ENCODE measurements around the gene OTUD1.
"Not testable (repeated sequence)": the region's sequence is repeated elsewhere in the genome, so short reads cannot be mapped to it uniquely, and the experiment has no call there.

The OTUD1 gene, protein sequence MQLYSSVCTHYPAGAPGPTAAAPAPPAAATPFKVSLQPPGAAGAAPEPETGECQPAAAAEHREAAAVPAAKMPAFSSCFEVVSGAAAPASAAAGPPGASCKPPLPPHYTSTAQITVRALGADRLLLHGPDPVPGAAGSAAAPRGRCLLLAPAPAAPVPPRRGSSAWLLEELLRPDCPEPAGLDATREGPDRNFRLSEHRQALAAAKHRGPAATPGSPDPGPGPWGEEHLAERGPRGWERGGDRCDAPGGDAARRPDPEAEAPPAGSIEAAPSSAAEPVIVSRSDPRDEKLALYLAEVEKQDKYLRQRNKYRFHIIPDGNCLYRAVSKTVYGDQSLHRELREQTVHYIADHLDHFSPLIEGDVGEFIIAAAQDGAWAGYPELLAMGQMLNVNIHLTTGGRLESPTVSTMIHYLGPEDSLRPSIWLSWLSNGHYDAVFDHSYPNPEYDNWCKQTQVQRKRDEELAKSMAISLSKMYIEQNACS

DNA sequence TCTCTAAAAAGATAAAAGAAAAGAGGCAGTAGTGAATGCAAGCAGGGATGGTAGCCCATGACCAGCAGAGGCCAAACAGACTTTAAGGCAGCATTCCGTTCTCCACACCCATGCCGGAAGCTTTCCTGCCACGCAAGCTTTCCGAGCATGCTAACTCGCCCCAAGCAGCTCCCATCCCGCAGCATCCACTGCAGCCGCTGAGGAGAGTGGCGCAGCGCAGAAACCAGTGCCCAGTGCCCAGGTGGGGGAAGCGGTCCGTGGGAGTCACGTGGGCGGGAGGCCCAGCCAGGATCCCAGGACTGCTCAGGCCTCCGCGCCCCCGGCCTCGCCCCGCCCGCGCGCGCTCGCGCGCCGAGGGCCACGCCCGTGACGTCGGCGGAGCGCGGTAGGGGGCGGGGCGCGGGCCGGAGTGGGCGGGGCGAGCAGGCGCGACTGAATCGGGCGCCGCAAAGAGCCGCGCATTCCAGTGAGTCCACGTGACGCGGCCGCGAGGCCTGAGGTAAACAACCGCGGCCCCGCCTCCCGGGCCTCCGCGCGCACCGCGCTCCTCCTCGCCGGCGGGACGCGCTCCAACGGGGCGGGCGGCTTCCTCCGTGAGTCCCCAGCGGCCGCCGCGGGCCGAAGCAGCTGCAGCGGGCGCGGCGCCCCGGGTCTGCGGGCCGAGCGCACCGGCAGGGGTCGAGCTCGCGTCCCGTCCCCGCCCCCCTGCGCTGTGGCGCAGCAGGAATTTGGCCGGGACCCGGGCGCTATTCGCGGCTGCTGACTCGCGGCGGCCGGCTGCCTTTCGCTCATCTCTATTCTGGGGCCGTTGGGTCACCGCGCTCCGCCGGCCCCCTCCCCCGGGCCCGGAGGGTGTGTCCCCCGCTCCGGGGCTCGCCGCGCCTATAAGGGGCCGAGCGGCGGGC lies at the start of gene OTUD1:
OTUD1 (plus strand) TSS at position 529 of the 905 bp plus-strand sequence. CDS start 383 bp downstream, outside the sequence.
- peak; percentile 69 for DNase-seq (ENCODE audit: low read depth, low spot score)

GRCh38 chr10:23390408-23390807 lies 48.5 kb upstream of the OTUD1 start:
- DNase-seq (ENCODE audit: low read depth, low spot score), result not testable (repeated sequence)

DNA sequence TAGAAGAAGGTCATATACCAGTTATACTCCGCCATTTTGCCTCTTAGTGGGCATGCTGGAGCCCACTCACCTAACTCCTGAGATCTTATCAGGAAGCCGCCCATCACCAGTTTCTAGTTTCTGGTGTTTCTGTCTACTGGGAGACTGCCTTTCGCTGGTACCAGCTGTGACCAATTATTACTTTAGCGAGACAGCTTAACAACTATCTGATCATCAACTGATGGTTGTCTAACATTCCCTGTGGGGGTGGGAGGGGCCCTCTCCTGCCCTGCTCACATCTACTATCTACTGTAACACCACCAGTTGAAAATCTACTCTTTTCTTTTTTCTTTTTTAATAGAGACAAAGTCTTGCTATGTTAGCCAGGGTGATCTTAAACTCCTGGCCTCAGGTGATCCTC lies 48.1 kb upstream of the OTUD1 start:
- DNase-seq (ENCODE audit: low read depth, low spot score), result no peak

DNA sequence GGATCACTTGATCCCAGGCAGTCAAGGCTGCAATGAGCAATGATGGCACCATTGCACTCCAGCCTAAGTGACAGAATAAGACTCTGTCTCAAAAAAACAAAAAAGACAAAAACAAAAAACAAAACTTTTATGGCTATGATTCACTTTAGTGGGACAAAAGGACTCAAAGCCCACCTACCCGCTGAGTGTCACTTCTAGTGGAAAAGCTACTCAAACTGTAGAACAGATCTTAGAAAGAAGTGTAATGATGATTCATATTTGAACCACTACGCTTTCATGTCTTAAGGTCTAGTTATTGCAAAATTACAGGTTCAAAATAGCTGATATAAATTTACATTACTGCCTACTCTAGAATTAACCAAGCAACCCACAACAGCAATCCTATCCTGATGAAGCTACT lies 47.1 kb upstream of the OTUD1 start:
- no peak for DNase-seq (ENCODE audit: low read depth, low spot score)

DNA sequence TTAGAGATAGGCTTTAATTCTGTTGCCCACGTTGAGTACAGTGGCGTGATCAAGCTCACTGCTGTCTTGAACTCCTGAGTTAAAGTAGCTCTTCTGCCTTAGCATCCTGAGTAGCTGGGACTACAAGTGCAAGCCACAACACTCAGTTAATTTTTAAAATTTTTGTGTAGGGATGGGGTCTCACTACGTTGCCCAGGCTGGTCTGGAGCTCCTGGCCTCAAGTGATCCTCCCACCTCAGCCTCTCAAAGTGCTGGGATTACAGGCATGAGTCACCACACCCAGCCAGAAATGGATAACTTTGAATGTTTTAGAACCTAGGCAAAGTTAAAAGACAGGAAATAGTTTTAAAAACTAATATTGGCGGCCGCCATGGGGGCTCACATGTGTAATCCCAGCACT lies 43.9 kb upstream of the OTUD1 start:
- no peak for DNase-seq (ENCODE audit: low read depth, low spot score)

DNA sequence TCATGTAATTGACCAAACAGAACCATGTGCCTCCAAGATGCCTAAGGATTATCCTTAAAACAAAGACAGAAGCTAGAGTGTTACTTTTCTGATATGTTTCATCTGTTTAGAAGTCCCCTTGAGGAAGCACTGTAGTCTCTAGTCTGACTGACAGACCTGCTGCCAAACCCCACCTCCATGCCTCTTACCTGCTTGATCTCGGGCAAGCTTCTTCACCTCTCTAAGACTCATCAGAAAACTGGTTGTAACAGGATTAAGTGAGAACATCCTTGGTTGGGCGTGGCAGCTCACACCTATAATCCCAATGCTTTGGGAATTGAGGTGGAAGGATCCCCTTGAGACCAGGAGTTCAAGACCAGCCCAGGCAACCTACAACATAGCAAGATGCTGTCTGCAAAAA lies 42.2 kb upstream of the OTUD1 start:
- no peak for DNase-seq (ENCODE audit: low read depth, low spot score)

- DNase-seq (ENCODE audit: low read depth, low spot score), result no peak
These were observed 39.2 kb upstream of the OTUD1 start for GRCh38 chr10:23399701-23400144.

GRCh38 chr10:23402856-23403255 lies 36.0 kb upstream of the OTUD1 start:
- DNase-seq (ENCODE audit: low read depth, low spot score), result no peak

DNA sequence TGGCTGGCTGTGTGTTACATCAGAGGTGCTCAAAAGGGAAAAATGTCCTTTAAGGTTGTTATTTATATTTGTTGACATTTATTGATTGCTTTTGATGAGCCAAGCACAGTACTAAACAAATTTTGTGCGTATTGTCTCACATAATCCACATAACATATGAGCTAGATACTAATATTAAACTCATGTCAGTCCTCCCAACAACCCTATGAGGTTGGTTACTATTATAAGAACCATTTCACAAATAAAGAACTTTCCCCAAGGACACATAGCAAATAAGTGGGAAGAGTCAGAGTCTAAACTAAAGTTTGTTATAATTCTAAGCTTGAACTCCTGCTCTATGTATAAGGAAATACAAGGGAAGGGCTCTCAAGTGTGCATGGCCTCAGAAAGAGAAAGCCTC lies 35.6 kb upstream of the OTUD1 start:
- no peak for DNase-seq (ENCODE audit: low read depth, low spot score)

- DNase-seq (ENCODE audit: low read depth, low spot score), result no peak
These were observed 35.2 kb upstream of the OTUD1 start for GRCh38 chr10:23403719-23404118.

DNA sequence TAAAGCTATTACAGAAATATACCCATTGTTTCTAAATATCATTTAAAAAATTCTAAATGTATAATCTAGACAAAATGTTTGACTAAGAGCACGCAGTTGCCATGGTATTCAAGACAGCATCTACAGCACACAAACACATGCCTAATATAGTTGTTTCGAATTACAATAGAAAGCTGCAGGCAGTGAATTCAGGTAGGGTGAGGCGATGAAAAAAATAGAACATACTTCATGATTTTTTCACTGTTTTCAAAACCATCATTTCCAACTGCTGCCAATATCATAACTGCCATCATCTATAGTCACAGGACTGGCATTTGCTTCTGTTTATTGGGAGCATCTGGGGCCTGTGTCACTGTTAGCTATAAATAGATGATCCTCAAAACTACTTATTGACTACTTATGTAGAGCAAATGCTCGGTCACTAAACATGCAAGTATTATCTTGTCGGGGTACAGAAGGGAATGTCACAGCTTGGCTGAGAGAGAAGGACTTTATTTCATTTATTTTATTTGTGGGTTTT lies 34.4 kb upstream of the OTUD1 start:
- no peak for DNase-seq (ENCODE audit: low read depth, low spot score)

DNA sequence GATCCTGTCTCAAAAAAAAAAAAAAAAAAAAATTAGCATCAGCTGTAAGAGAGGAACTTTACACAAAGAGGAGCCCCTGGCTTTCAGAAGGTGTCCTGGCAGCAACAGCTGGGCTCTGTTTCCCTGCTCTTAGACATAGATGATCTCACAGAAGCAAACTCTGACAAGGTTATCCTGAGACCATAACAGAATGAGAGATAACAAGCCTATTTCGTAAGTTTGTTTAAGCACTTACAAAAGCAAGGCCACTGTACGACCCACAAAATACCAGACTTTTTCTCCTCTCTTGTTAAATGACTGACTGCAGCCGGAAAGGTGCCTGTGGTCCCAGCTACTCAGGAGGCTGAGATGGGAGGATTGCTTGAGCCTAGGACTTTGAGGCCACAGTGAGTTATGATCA lies 33.3 kb upstream of the OTUD1 start:
- no peak for DNase-seq (ENCODE audit: low read depth, low spot score)

GRCh38 chr10:23406409-23406808 lies 32.5 kb upstream of the OTUD1 start:
- no peak for DNase-seq (ENCODE audit: low read depth, low spot score)

DNA sequence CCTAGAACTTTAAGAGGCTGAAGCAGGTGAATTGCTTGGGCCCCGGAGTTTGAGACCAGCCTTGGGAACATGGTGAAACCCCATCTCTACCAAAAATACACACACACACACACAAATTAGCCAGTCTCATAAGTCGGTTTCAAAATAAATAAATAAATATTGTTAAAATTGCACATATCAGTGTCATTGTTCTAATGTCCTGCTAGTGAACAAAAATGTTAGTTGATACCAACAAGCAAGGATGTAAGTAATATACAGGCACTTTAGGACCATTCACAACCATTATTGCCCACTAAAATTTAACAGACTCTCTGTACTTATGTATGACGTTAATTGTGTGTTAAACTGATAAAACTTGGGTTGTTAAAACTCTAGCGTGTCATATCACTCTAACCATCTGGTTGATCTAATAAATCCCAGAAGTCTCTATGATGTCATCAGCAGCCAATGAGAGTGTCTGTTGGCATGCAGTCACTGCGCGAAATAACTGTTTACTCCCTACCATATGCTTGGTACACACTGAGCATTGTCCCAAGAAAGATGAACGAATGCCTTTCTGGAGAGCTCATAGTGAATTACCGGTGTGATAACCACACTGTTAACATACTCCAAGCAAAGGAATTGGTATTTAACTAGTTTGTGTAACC lies 30.4 kb upstream of the OTUD1 start:
- DNase-seq (ENCODE audit: low read depth, low spot score), result no peak

GRCh38 chr10:23412223-23412622 lies 26.7 kb upstream of the OTUD1 start:
- DNase-seq (ENCODE audit: low read depth, low spot score), result no peak

DNA sequence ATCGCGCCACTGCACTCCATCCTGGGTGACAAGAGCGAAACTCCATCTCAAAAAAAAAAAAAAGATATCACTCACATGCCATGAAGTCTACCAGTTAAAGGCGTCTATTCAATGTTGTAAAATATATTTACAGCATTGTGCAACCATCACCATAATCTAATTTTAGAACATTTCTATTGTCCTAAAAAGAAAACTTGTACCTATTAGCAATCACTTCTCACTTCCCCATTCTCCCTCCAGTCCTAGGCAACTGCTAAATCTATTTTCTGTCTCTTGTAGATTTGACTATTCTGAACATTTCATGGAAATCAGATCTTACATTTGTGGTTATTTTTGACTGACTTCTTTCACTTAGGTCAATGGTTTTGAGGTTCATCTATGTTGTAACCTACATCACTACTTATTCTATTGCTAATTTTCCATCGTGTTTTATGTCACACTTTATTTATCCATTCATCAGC lies 25.2 kb upstream of the OTUD1 start:
- DNase-seq (ENCODE audit: low read depth, low spot score), result no peak

GRCh38 chr10:23414658-23415057 lies 24.2 kb upstream of the OTUD1 start:
- DNase-seq (ENCODE audit: low read depth, low spot score), result no peak

- no peak for DNase-seq (ENCODE audit: low read depth, low spot score)
These were observed 21.6 kb upstream of the OTUD1 start for GRCh38 chr10:23417254-23417653.

DNA sequence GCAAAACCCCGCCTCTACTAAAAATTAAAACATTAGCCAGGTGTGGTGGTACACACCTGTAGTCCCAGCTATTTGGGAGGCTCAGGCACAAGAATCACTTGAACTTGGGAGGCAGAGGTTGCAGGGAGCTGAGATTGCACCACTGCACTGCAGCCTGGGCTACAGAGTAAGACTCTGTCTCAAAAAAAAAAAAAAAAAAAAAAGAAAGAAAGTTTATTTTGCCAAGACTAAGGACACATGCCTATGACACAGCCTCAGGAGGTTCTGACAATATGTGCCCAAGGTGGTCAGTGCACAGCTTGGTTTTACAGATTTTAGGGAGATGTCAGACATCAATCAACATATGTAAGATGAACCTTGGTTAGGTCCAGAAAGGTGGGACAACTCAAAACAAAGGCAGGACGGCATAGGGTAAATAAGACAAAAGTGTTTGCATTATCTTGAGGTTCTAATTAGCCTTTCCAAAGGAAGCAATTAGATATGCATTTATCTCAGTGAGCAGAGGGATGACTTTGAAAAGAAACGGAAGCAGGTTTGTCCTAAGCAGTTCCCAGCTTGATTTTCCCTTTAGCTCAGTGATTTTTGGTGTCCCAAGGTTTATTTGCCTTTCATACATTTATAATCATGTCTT lies 20.7 kb upstream of the OTUD1 start:
- no peak for DNase-seq (ENCODE audit: low read depth, low spot score)

- no peak for DNase-seq (ENCODE audit: low read depth, low spot score)
These were observed 19.7 kb upstream of the OTUD1 start for GRCh38 chr10:23419201-23419600.

GRCh38 chr10:23419655-23420329 lies 19.1 kb upstream of the OTUD1 start:
- no peak for DNase-seq (ENCODE audit: low read depth, low spot score)

Data from smooth muscle cell of the brain vasculature (primary cell).